ENCODE data around the gene CFAP20DC.

Gene CFAP20DC

GRCh38 chr3:58800032-58800431 is 249.8 kb downstream of the CFAP20DC start:
- ChIA-PET POLR2A (ENCODE audit: low non-redundant PET) (no interaction called here), CTCF (no interaction called here)
- no peak for DNase-seq (ENCODE audit: low spot score)
- H3K27ac ChIP-seq = no peak overlapping the region
- no peak for TF ChIP-seq CTCF (conservative IDR thresholded peaks at IDR 0.05; ENCODE audit: low read depth)

GRCh38 chr3:58799271-58799670 is 250.6 kb downstream of the CFAP20DC start:
- H3K27ac ChIP-seq = no peak overlapping the region
- no peak for TF ChIP-seq CTCF (conservative IDR thresholded peaks at IDR 0.05; ENCODE audit: low read depth)
- DNase-seq (ENCODE audit: low spot score) = no peak
- ChIA-PET POLR2A (ENCODE audit: low non-redundant PET) (no interaction called here), CTCF (no interaction called here)

GRCh38 chr3:58798312-58798711 is 251.5 kb downstream of the CFAP20DC start:
- DNase-seq (ENCODE audit: low spot score) = no peak
- POLR2A ChIA-PET (ENCODE audit: low non-redundant PET) = no interaction called here
- no peak overlapping the region for H3K27ac ChIP-seq
- TF ChIP-seq CTCF (conservative IDR thresholded peaks at IDR 0.05; ENCODE audit: low read depth) = no peak
- CTCF ChIA-PET = no interaction called here

- POLR2A ChIA-PET (ENCODE audit: low non-redundant PET) = no interaction called here
- no peak for DNase-seq (ENCODE audit: low spot score)
- no peak overlapping the region for H3K27ac ChIP-seq
- no peak for TF ChIP-seq CTCF (conservative IDR thresholded peaks at IDR 0.05; ENCODE audit: low read depth)
- CTCF ChIA-PET = no interaction called here
Observed at GRCh38 chr3:58794750-58795149, 255.1 kb downstream of the CFAP20DC start.

- no peak for DNase-seq (ENCODE audit: low spot score)
- no peak overlapping the region for H3K27ac ChIP-seq
- POLR2A ChIA-PET (ENCODE audit: low non-redundant PET) = no interaction called here
- no peak for TF ChIP-seq CTCF (conservative IDR thresholded peaks at IDR 0.05; ENCODE audit: low read depth)
- CTCF ChIA-PET = no interaction called here
Observed at GRCh38 chr3:58793938-58794337, 255.9 kb downstream of the CFAP20DC start.

- no peak overlapping the region for H3K27ac ChIP-seq
- peak; percentile 1 for DNase-seq (ENCODE audit: low spot score)
- CTCF ChIA-PET = no interaction called here
- POLR2A ChIA-PET (ENCODE audit: low non-redundant PET) = no interaction called here
- no peak for TF ChIP-seq CTCF (conservative IDR thresholded peaks at IDR 0.05; ENCODE audit: low read depth)
Observed at GRCh38 chr3:58792921-58793451, 256.8 kb downstream of the CFAP20DC start.

- no peak overlapping the region for H3K27ac ChIP-seq
- CTCF ChIA-PET = no interaction called here
- no peak for TF ChIP-seq CTCF (conservative IDR thresholded peaks at IDR 0.05; ENCODE audit: low read depth)
- no peak for DNase-seq (ENCODE audit: low spot score)
- POLR2A ChIA-PET (ENCODE audit: low non-redundant PET) = no interaction called here
Observed at GRCh38 chr3:58789385-58789784, 260.4 kb downstream of the CFAP20DC start.

Data from RWPE1 (cell line).